Measurements from ENCODE around the gene SLC7A7.
"Not testable (repeated sequence)": the region's sequence is repeated elsewhere in the genome, so short reads cannot be mapped to it uniquely, and the experiment has no call there.

Gene SLC7A7

GRCh38 chr14:22843123-22843925 is 28.1 kb upstream of the SLC7A7 start:
- DNase-seq = no peak

- DNase-seq = no peak
Observed at GRCh38 chr14:22842211-22843122, 27.2 kb upstream of the SLC7A7 start.

GRCh38 chr14:22841769-22842168 is 26.5 kb upstream of the SLC7A7 start:
- no peak for DNase-seq

- no peak for DNase-seq
Observed at GRCh38 chr14:22841311-22841710, 26.1 kb upstream of the SLC7A7 start.

GRCh38 chr14:22839159-22839779 is 24.0 kb upstream of the SLC7A7 start:
- no peak for DNase-seq

GRCh38 chr14:22838631-22839041 is 23.4 kb upstream of the SLC7A7 start:
- DNase-seq = no peak

GRCh38 chr14:22837750-22838538 is 22.7 kb upstream of the SLC7A7 start:
- DNase-seq = no peak

- peak; percentile 24 to 25 for DNase-seq
Observed at GRCh38 chr14:22837114-22837749, 22.0 kb upstream of the SLC7A7 start.

- DNase-seq = no peak
Observed at GRCh38 chr14:22836301-22837113, 21.3 kb upstream of the SLC7A7 start, which contains the start of gene MMP14. Gene MMP14 (plus strand): TSS chr14:22836585. CDS start chr14:22836818, 233 bp downstream.

GRCh38 chr14:22835505-22835904 is 20.3 kb upstream of the SLC7A7 start:
- no peak for DNase-seq

GRCh38 chr14:22830443-22831010 is 15.3 kb upstream of the SLC7A7 start:
- DNase-seq = no peak

- DNase-seq = peak; percentile 90 to 92
Observed at GRCh38 chr14:22829661-22830442, 14.6 kb upstream of the SLC7A7 start, which contains the start of gene MRPL52. Gene MRPL52 (plus strand): TSS chr14:22829887. CDS start chr14:22829913, 26 bp downstream.

GRCh38 chr14:22829076-22829660 is 13.9 kb upstream of the SLC7A7 start:
- not testable (repeated sequence) for DNase-seq

GRCh38 chr14:22824711-22825359 is 9.6 kb upstream of the SLC7A7 start:
- no peak for DNase-seq

GRCh38 chr14:22822571-22823098 is 7.4 kb upstream of the SLC7A7 start:
- DNase-seq = peak; percentile 67 to 75

GRCh38 chr14:22822016-22822570 is 6.9 kb upstream of the SLC7A7 start:
- no peak for DNase-seq

GRCh38 chr14:22821193-22822015 is 6.2 kb upstream of the SLC7A7 start:
- no peak for DNase-seq
